HG02642 (cell line): ENCODE measurements around the gene CAMK1D.

Source experiments
- ATAC-seq: cut with Tn5 transposase; IDR thresholded peaks from one replicate; pipeline ENCODE4 v1.9.1; 2021; ENCODE audit warnings: mild to moderate bottlenecking; ENCODE audit not compliant: unreplicated experiment, poor library complexity

CAMK1D gene

DNA sequence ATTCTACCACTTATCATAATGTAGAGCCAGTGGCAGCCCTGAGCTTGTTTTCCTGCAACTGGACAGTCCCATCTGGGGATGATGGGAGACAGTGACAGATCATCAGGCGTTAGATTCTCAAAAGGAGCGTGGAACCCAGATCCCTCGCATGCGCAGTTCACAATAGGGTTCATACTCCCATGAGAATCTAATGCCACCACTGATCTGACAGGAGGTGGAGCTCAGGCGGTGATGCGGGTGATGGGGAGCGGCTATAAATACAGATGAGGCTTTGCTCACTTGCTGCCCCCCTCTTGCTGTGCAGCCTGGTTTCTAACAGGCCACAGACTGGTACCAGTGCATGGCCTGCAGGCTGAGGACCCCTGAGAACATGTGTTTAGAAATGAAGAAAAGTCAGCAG, 260.1 kb downstream of the CAMK1D start:
- no peak for ATAC-seq

DNA sequence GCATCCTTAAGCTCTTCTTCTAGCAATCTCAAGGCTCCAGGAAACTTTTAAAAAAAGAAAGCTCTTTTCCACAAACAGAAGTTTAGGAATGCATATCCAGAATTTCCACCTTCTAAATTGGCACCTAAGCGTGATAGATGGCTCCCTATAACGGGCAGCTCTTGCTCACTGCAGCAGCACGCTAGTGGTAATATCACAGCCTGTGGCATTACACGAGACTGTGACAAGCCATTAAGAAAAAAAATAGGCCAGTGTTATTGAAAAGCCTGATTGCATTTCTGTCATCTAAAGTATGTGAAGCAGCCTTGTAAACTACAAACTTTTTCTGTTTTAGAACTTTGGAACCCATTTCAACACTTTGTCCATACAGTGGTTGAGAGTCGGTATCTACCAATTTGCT, 263.8 kb downstream of the CAMK1D start:
- ATAC-seq = no peak

DNA sequence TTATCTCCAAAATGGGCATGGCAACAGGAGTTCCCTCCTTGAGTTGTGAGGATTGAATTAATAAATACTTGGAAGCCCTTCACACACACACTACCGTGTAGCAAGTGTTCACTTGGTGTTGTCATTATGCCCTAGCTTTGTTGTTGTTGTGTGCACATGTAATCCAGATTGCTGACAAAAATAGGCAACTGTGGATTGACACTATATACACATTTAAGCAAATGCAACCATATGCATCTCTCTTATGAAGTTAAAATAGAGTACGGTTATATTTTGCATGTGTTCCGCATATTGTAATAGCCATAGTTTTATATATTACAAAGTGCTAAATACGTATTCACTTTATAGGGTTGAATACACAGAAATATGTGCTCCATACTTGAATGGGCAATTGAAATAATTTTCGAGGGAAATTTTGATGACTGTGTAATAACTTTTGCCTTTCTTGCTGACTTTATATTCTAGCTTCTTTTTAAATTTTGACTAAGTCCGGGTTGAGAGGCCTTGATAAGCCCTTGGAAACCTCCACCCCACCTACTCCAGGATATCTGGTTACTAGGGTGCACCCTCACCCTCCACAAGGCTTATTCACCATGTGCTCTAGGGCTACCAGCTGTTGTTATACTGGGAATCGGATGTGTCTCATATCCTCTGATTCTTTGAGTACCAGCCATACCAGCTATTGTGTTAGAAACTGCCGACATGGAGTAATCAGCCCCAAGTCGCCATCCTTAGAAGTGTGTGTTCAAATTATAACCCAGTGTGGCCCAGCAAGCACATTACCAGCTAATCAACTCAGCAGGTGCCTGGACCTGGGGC, 265.0 kb downstream of the CAMK1D start:
- ATAC-seq = no peak

DNA sequence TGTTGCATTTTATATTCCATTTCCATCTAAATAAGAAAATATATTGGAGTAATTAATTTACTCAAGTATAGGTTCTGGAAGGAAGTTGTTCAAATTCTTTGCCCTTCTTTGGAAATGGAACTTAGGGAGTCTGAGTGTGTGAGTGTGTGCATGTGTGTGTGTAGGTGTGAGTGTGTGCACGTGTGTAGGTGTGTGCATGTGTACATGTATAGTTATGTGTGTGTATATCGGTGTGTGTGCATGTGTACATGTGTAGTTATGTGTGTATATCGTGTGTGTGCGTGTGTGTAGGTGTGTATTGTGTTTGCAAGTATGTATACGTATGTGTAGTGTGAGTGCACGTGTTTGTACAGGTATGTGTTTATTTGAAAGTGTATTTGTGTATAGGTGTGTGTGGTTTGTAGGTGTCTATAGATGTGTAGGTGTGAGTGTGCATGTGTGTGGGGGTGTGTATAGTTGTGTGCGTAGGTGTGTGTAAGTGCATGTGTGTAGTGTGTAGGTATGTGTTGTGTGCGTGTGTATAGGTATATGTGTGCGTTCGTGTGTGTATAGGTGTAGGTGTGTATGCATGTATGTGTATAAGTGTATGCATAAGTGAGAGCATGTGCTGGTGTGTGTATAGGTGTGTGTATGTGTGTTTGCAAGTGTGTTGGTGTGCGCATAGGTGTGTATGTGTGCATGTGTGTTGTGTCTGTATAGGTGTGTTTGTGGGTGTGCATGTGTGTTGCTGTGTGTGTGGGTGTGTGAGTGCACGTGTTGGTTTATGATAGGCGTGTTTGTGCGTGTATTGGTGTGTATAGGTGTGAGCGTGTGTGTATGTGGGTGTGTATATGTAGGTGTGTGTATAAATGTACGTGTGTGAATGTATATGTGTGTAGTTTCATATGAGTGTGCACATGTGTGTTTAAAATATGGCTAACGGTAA, 266.2 kb downstream of the CAMK1D start:
- ATAC-seq = no peak

DNA sequence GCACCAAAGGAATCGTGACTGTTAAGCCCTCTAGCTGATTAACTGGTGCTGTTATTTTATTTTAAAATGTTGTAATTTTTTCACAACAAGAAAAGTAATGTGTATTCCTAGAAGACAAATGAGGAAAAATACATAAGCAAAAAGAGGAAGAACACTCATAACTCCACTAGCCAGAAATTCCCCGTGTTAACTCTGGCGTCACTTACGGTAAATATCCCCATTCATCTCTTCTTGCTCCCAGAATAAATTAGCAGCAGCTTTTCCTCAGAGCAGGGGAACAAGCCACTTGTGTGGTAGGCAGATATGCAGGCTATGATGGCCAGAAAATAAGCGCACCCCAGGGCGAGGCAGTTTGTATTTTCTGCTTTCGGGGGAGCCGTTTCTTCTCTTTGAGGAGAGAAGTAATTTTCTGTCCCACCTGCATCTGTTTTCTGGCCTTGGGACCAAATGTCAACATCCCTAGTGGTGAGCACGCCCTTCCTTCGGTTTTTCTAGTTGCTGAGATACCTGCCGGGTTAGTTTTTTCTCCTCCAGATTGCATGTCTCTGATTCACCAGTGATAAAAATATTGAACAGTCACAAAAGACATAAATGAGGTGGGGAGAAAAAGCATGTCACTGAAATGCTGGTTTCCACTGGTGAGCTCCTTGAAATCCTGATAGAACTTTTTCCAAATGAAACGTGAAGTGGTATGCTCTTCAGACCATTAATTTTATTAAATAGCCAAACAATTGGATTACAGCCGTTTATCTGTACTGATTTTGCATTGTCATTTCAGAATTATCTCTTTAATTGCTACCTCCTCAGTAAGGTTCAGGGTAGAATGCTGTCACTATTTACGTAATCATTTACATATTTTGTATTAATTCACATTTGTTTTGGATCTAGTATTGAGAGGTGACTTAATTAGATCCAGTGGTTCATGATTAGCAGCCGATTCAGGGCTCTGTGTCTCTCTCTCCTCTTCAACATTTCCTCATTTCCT, 268.1 kb downstream of the CAMK1D start:
- no peak for ATAC-seq

DNA sequence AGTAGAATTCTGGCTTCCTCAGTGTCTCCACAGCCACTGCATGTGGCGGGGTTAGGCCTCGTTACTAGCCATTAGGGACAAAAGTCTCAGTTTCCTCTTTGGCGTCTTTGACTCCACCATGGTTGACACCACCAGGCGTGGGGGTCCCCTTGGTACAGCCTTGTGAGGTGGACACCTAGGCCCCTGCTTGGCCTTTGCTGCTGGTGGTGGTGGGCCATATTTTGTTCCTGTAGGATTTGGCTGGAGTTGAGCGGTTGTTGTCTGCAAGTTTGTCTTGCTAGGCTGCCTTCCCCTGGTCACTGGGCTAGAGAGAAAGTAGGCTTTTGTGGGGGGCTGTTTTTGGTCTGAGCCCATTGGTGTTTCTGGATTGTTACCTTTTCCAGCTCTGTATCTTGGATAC, 272.7 kb downstream of the CAMK1D start:
- no peak for ATAC-seq

DNA sequence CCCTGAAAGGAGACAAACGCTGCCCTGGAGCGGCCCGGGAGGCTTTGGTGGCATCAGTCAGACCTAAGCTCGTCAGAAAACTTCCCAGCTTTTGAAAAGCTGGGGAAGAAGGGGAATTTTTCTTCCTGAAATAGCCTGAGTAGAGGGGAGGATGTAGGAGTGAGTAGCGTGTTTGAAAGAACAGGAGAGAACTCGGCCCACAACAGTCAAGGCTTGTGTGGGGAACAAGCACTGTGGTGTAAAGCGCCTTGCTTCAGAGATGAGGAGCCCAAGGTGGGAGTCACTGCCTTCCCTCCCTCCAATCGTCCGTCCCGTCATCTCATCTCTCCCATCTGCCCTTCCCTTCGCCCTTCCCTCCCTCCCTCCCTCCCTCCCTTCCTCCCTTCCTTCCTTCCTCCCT, 273.3 kb downstream of the CAMK1D start:
- ATAC-seq = no peak

DNA sequence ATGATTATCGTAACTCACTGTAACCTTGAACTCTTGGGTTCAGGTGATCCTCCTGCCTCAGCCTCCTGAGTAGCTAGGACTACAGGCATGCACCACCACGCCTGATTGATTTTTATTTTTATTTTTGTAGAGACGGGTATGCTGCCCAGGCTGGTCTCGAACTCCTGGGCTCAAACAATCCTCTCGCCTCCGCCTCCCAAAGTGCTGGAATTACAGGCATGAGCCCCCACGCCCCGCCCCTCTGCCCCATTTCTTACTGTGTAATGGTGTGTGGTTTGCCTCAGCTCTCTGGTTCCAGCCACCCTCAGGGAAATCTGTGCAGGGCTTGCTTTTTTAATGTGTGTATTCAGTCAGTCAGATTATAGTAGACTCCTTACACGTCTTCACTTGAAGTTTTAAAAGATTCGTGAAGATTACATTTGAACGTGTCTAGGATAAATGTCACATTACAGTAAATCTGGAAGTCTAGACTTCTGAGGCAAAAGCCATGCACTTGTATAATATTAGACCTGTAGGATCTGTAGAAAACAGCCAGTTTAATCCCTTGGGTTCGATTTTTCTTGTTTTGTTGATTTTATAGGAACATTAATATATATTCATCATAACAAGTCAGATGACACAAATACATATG, 276.2 kb downstream of the CAMK1D start:
- no peak for ATAC-seq

DNA sequence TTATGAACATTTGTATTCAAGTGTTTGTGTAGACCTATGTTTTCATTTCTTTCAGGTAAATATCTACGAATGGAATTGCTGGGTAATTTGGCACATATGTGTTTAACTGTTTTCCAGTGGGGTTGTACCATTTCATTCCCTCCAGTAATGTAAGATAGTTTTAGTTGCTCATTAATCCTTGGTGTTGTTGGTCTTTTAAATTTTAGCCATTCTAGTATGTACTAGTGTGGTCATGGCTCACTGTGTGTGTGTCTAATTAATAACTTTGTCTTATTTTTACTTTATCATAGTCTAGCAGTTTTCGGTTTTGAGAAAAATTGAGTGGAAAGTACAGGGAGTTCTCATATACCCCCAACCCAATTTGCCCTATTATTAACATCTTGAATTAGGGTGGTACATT, 278.8 kb downstream of the CAMK1D start:
- no peak for ATAC-seq

DNA sequence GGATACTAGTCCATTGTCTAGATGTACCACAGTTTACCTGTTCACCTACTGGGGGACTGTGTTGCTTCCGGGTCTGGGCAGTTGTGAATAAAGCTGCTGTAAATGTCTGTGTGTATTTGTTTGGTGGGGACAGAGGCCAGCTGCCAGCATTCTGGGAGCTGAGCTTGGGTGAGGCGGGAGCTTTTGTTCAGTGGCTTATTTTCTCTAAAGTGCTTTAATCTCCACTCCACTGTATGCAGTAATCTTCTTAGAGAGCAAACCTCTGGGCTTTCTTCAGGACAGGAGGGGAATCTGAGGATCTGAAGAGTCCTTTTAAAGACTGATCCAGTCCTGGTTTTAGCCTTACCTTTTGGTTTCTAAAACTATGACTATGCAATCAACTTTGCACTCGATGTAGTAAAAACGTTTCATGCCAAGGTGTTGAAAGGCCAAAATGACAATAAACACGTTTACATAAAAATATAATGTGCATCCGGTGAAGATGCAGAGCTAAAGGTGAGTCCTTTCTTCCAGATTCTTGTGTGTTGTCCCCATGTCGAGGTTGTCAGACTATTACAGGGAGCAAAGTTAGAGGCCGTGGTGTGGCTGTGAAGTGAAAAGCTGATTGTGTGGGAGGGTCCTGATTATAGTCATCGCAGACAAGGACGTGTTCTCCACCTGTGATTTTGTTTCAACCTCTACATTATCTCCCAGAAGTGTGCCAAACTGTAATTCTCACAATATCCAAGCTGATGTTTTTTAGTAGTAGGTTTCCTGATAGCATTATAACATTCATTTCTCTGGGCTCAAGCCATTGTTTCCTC, 279.8 kb downstream of the CAMK1D start:
- ATAC-seq = no peak

DNA sequence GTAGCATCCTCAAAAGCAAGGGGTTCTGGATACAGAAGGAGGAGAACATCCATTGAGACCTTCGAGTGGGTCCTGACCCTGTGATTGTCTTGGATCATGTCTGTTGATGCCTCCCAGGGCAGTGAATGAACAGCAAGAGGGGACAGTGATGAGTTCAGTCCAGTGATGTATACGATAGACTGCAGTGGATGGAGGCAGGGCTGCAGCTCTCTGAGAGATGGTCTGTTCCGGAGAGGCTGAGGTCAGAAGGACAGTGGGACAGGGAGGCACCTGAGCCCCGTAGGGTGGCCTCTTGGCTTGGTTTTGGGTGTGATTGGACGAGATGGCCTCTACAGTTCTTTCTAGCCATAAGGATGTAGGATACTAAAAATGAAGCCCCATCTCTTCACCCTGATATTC, 280.4 kb downstream of the CAMK1D start:
- ATAC-seq = no peak

DNA sequence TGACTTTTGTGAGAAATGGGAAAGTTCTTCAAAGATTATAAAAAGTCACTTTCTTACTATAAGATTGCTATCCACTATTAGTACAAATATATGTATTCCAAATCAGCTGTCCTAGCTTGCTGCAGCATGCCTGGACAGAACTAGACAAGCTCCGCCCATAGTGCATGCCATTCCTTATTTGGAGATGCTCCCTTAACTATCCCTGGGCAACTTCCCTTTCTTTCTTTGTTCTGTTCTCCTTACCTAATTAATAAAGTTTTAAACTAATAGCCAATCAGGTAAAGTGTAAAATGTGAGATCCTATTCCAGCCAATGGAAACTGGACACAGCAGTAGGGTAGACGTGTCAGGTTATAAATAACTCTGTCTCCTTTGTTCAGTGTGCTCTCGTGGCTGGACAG, 281.9 kb downstream of the CAMK1D start:
- ATAC-seq = no peak

DNA sequence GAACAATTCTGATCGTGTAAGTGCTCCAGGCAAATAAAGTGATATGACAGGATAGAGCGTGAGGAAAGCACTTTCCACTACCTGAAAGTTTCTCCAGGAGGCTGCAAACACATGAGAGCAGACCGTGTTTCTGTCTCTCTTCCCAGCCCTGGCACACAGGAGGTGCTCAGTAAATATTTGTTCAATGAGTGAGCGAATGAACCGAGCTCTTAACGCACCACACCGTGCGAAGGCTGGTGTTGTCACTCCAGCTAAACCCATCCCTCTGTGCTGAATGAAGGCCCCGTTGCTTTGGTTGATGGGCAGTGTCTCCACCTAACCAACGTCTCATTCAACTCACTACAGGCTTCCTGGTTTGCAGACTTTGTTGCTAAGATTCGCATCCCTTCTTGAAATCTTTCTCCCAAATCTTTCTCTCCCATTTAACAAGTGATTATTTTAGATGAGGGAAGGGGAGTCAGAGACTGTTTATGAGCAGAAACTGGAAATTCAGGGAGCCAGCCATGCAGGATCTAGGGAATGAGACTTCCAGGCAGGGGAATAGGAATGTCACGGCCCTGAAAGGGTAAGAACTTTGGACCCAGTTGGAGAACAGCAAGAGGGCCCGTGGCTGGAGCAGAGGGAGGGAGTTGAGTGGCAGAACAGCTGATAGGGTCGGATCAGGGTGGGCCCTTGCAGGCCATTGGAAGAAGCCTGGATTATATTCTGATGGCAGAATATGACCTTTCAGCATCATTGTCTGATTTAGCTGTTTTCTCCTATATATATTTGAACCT, 282.6 kb downstream of the CAMK1D start:
- no peak for ATAC-seq

DNA sequence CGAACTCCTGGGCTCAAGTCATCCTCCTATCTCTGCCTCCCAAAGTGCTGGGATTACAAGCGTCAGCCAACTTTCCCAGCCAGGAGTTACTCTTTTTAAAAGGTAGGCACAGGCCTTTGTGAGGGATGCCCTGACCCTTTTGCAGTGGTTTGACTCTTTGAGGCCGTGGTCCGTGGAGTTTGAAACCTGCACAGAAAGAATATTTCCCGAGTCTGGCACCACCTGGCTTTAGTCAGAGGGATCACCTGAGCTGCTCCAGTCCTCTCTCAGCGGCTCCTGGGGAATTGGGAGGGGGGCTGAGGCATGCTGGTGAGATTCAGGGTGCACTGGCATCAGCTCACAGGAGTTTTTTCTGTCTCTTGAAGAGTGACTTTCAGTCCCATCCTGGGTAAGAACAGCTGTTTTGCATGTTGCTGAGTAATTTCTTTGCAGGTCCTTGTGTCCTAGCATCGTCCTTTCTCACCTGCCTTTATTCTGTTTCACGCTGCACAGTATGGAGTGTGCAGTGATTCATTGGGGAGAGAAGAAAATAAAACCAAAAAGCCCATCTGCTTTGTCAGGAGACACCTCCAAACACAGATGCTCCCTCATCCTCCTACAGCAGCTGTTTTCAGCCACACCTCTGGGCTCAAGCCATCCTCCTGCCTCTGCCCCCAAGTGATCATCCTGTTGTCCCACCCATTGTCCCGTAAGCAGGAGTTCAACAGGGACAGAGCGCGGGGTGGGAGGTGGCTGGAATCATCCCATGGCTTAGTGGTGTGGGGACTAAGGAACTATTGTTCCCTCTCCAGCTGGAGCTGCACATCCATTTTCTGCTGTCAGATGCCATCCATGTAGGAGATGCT, 284.7 kb downstream of the CAMK1D start:
- peak; percentile 54 for ATAC-seq

DNA sequence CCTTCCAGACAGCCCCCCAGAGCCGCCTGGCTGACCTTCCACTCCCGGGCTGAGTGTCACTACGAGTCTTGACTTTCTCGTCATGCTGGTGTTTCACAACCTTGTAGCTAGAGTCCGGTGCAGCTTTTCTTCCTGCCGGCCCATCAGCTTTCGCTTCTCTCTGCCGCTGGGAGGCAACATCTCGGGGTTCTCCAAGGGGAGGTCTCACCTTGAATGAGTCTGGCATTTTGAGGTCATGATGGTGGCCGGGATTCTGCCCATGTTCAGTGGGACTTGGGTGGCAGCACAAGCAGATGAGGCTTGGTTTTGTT, 285.2 kb downstream of the CAMK1D start:
- no peak for ATAC-seq

DNA sequence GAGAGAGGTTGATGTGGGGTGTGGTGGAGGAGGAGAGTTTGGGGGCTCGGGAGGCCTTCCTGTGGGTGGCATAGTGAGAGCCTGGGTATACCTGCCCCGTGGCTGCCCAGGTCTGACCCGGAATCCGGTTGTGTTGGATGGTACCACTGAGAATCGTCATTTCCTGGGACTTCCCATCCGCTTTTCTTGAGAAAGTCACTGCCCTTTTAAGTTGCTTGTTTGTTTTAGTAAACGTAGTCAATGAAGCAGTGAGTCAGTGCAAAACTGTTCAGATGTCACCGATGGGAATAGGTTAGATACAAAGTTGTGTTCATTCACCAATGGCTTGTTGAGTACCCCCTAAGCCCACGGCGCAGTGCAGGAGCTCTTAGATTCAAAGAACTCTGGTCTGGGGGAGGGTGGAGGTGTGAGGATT, 285.8 kb downstream of the CAMK1D start:
- ATAC-seq = no peak

DNA sequence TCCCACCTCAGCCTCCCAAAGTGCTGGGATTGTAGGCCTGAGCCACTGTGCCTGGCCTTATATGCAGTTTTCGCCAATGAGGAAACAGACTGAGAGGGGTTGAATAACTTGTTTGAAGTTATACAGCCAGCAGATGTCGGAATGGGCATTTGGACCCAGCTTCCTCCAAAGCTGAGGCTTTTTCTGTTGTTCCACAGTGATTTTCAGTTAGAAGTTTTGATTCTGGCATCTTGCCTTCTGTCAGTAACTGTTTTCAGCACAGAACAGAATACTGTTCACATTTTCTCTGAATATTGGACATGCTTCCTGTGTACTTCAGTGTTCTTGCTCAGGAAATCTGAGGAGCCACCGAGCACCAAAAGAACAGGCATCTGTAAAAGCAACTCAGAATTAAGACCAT, 287.2 kb downstream of the CAMK1D start:
- ATAC-seq = no peak

DNA sequence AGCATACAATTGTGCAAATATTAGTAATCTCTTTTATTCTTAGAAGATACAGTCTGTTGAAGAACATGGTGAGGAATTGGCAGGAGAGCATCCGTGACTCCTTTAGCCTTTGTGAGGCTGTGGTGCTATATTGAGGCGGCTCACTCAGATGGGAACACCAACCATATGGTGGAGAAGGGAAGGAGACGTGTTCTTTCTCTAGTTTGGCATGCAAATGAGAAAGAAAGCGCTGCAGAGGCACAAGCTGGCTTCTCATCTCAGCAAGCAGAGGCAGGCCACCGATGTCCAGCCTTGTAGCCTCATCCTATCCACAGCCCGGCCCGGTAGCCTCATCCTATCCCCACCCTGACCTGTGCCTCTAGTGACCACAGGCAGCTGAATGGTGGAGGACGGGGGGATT, 288.3 kb downstream of the CAMK1D start:
- no peak for ATAC-seq
